Hepatocyte (in vitro differentiated cells): Measurements from ENCODE around the gene C1orf21.

Experiments
- EZH2 ChIP-seq: fragments of 200-600 bp; sonication (generic); IDR thresholded peaks from 2 replicates; pipeline ENCODE4 v1.6.1; 2016; ENCODE audit warnings: antibody characterized with exemption, mild to moderate bottlenecking, borderline replicate concordance
- EZH2phosphoT487 ChIP-seq: fragments of 200-600 bp; sonication (generic); IDR thresholded peaks from one replicate; pipeline ENCODE4 v1.6.1; 2018; ENCODE audit warnings: antibody characterized with exemption, mild to moderate bottlenecking, low read depth, moderate library complexity; ENCODE audit not compliant: unreplicated experiment, severe bottlenecking
- TF ChIP-seq, protein P1 (sequence below): fragments of 200-600 bp; sonication (generic); IDR thresholded peaks from 2 replicates; pipeline ENCODE4 v1.5.1; 2016; ENCODE audit warnings: antibody characterized with exemption, mild to moderate bottlenecking; ENCODE audit not compliant: poor library complexity

DNA sequence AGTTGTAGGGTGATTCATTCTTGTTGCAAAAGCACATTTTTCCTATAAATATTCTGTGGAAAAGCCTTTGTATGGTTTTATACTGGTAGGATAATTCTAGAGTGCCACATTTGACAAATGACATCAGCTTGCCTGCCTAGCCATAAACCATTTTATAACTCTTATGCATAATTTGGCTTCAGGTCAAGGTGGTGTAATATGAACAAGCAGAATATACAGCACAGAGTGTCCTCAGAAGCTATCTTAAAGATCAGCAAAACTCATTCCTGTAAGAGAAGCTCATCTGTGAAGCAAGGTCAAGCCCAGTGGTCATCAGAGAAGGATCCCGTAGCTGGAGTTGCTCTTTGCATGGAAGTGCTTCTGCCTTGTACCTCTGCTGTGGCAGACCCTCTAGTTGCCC is 24.0 kb upstream of the C1orf21 start:
- TF ChIP-seq, protein P1, sequence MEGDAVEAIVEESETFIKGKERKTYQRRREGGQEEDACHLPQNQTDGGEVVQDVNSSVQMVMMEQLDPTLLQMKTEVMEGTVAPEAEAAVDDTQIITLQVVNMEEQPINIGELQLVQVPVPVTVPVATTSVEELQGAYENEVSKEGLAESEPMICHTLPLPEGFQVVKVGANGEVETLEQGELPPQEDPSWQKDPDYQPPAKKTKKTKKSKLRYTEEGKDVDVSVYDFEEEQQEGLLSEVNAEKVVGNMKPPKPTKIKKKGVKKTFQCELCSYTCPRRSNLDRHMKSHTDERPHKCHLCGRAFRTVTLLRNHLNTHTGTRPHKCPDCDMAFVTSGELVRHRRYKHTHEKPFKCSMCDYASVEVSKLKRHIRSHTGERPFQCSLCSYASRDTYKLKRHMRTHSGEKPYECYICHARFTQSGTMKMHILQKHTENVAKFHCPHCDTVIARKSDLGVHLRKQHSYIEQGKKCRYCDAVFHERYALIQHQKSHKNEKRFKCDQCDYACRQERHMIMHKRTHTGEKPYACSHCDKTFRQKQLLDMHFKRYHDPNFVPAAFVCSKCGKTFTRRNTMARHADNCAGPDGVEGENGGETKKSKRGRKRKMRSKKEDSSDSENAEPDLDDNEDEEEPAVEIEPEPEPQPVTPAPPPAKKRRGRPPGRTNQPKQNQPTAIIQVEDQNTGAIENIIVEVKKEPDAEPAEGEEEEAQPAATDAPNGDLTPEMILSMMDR: no peak
- TF ChIP-seq EZH2 (no peak), EZH2phosphoT487 (no peak)
